Measurements from ENCODE around the gene ZNF526. TPM values are rescaled to one million over a fixed set of nuclear protein-coding genes. Genes with fewer than 3 reads are reported as not detected.

ZNF526 gene
- total RNA-seq, 2 experiments from 2014 or later = 18.0 to 18.5 TPM

DNA sequence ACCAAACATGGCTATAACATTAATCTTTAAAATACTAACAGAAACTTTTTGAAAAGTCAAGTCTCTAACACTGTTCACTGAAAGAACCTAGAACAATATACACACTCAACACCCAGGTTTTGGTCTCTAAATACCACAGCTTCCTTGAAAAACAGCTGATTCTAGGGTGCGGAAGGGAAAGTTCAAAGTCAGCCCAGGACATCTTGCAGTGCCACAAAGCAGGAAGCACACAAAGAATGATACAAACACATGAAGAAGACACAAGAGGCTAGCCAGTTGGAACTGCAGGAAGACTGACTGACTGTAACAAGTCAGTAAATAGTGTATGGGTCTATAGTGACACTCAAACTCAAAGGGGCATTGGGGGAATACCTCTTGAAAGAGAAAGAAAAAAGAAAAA, 7.2 kb upstream of the ZNF526 start:
- CTCF ChIA-PET = interaction anchor here (1.4 kb wide), 1 partner anchor 31 kb away, joined by 4 read pairs; no protein-coding TSS in a partner anchor

DNA sequence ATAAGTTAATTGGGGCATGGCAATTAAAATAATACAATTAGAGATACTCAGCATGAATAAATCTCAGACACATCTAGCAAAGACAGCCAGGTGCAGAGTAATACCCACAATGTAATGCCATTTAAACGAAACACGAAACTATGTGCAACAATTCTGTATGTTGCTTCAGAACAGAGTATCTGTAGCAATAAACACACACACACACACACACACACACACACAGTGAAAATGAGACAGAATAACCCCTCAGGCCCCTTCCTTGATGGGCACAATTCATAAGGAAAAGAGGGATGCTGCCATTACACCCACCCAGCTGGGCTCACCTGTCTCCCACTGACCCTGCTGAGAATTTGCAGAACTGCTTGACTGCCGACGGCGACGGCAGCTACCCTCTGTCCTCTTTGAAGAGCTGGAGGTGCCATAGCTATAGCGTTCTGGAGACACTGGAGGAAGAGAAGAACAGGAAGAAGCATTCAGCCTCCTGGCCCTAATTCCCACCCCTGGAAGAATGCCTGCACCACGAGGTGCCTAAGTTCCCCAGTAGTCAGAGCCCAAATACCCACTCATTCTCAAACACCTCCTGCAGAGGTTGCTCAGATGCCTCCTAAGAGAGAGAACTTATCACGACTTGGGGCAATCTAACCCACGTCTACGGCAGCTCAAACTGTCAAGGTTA, 5.2 kb upstream of the ZNF526 start:
- Mint-ChIP-seq H3K4me3 (peak overlapping the region; percentile 94), H3K36me3 (ENCODE audit: low read depth) (peaks cover 39% of the 10 kb centered on the region), H3K27me3 (no peaks in the 10 kb centered on the region), H3K4me1 (peaks cover 68% of the 10 kb centered on the region), H3K27ac (peak overlapping the region; percentile 63), H3K9me3 (no peaks in the 10 kb centered on the region)
- ChIA-PET POLR2A (interaction anchor here (0.7 kb wide), 1 partner anchor 67 kb away, joined by 3 read pairs; no protein-coding TSS in a partner anchor), CTCF (interaction anchor here (0.6 to 2.9 kb wide), 6 partner anchors 9 to 28 kb away, joined by 3 to 20 read pairs (median 4); partner anchors contain the start of gene GSK3A)
- no peak for DNase-seq

More for the DNA sequence above, 7.2 kb upstream of the ZNF526 start:
- POLR2A ChIA-PET = no interaction called here
- no peak for DNase-seq
- H3K9me3 Mint-ChIP-seq = no peaks in the 10 kb centered on the region
- peak overlapping the region; percentile 30 for H3K4me3 Mint-ChIP-seq
- H3K36me3 Mint-ChIP-seq (ENCODE audit: low read depth) = peaks cover 57% of the 10 kb centered on the region
- H3K27ac Mint-ChIP-seq = peak overlapping the region; percentile 77
- H3K4me1 Mint-ChIP-seq = peaks cover 64% of the 10 kb centered on the region
- H3K27me3 Mint-ChIP-seq = no peaks in the 10 kb centered on the region

DNA sequence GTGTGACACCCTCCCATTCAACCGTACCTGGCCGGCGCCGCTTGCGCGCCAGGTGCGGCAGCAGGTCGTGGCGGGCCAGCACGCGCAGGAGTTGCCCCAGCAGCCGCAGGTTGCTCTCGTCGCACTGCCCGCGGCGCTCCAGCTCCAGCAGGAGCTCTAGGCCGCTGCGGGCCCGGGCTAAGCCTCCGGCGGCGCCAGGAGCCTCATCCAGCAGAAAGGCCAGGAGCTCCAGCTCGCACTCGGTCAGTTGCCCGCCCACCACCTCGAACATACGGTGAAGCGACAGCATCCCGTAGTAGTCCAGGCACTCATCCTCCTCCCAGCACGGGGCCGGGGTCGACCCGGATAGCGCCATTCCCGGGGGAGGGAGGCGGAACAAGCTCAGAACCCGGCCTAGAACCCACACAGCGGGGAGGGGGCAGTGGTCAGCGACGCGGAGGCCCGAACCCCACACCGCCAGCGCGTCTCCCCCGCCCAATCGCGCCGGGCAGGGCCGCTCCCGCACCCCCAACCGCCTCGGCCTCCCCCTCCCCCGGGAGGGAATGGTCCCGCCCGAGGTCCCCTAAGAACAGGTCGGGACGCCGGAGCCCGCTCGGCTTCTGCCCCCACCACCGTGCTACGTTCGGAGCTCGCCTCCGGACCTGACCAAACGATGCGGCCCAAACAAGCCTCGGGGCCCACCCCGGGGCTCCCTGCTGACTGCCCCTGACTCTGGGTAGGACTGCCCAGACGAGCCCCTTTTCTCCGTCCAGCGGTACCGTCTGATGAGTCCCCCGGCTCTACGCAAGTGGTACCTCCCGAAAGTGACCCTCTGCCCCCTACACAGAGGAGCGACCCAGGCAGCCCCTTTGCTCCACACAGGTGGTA, 3.2 kb upstream of the ZNF526 start:
- CTCF ChIA-PET = interaction anchor here (1.0 to 2.9 kb wide), 3 partner anchors 15 to 24 kb away, joined by 3 to 20 read pairs (median 7); no protein-coding TSS in a partner anchor
- H3K27ac Mint-ChIP-seq = peak overlapping the region; percentile 95
- peak overlapping the region; percentile 94 for H3K4me3 Mint-ChIP-seq
- no peaks in the 10 kb centered on the region for H3K27me3 Mint-ChIP-seq
- peak; percentile 34 for DNase-seq
- H3K9me3 Mint-ChIP-seq = no peaks in the 10 kb centered on the region
- H3K36me3 Mint-ChIP-seq (ENCODE audit: low read depth) = peaks cover 39% of the 10 kb centered on the region
- POLR2A ChIA-PET = interaction anchor here (0.8 to 1.3 kb wide), 2 partner anchors 9 to 18 kb away, joined by 3 to 4 read pairs; no protein-coding TSS in a partner anchor
- peaks cover 75% of the 10 kb centered on the region for H3K4me1 Mint-ChIP-seq

DNA sequence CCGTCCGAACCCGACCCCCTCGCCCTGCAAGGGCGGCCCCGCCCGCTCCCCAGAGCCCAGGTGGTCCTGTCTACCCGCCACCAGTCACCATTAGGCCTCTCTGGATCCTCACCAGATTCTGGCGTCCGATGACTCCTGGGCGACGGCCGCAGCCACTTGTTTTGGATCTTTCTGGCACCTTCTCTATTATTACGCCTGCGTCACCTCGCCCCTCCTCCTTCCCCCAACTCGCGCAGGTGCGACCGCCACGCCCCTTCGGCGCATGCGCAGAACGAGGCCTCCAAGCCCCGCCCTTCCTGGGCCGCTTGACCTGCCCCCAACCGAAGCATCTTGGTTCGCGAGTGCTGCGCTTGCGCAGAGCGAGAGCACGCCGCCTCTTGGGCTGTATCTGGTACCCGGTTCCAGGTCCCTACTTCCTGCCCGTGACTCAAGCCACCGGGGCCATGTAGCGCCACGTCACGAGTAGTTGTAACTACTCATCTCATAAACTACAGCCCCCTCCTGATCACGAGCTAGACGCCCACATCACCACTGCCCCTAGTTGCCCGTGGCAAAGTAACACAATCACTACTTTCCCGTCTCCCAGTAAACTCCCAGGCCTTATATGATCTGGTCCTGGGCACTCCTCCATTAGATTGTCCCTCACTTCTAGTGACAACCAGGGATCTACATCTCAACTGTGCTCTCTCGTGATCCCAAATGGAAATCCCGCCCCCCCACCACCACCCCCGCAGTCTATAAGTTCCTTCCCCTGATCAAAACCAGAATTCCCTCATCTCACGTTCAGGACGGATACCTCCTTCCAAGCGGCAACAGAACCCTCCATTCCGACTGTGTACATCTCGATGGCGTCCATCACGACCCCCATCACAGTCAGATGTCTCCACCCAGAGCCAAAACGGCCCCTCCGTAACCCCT, 2.3 kb upstream of the ZNF526 start, which contains the start of gene DEDD2:
Gene DEDD2, minus strand, starts transcription at position 158 of the 918 bp plus-strand sequence. CDS start 670 bp downstream, outside the sequence.
- Mint-ChIP-seq H3K36me3 (ENCODE audit: low read depth) (peaks cover 42% of the 10 kb centered on the region), H3K4me1 (peaks cover 79% of the 10 kb centered on the region), H3K27me3 (no peaks in the 10 kb centered on the region), H3K4me3 (peak within 1 kb of the TSS; percentile 94), H3K27ac (peak within 1 kb of the TSS; percentile 95), H3K9me3 (no peaks in the 10 kb centered on the region)
- CTCF ChIA-PET = interaction anchor here (1.0 to 2.9 kb wide), 3 partner anchors 15 to 25 kb away, joined by 3 to 20 read pairs (median 7); no protein-coding TSS in a partner anchor
- DNase-seq = peak; percentile 99
- POLR2A ChIA-PET = no interaction called here

DNA sequence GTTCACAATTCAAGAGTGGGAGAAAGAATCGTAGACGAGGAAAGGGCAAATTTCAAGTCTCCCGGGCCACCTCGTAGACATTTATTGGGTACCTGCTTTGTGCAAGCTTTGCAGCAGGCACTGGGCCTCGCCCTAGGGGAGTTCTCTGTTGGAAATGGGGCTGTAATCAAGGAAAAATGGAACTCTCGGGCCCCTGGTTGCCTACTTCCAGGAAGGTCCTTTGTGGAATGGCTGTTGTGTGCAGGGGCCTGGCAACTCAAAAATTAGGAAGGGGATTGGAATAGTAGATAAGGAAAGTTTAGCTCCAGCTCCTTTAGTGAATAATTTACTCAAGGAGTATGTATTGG, 612 bp downstream of the ZNF526 start:
- ChIA-PET POLR2A (no interaction called here), CTCF (no interaction called here)
- H3K4me1 Mint-ChIP-seq = peaks cover 56% of the 10 kb centered on the region
- H3K27me3 Mint-ChIP-seq = no peaks in the 10 kb centered on the region
- no peak for DNase-seq
- H3K36me3 Mint-ChIP-seq (ENCODE audit: low read depth) = peaks cover 31% of the 10 kb centered on the region
- no peaks in the 10 kb centered on the region for H3K9me3 Mint-ChIP-seq
- H3K27ac Mint-ChIP-seq = peak overlapping the region; percentile 92
- peak overlapping the region; percentile 94 for H3K4me3 Mint-ChIP-seq

DNA sequence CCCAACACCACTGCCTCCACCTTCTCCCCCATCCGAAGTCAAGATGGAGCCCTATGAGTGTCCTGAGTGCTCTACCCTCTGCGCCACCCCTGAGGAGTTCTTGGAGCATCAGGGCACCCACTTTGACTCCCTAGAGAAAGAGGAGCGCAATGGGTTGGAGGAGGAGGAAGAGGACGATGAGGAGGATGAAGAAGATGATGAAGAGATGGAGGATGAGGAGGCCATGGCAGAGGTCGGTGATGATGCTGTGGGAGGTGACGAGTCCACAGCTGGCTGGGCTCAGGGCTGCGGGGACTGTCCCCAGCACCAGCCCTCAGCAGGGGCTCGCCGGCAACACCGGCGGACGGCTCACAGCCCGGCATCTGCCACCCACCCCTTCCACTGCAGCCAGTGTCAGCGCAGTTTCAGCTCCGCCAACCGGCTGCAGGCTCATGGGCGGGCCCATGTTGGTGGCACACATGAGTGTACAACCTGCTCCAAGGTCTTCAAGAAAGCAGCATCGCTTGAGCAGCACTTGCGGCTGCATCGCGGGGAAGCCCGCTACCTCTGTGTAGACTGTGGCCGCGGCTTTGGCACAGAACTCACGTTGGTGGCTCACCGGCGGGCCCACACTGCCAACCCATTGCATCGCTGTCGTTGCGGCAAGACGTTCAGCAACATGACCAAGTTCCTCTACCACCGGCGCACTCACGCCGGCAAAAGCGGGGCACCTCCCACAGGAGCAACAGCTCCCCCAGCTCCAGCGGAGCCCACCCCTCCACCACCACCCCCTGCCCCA, 5.0 kb downstream of the ZNF526 start:
- no peak for DNase-seq
- no peaks in the 10 kb centered on the region for H3K27me3 Mint-ChIP-seq
- CTCF ChIA-PET = interaction anchor here (1.2 to 1.4 kb wide), 2 partner anchors 11 to 55 kb away, joined by 3 to 4 read pairs; no protein-coding TSS in a partner anchor
- H3K4me1 Mint-ChIP-seq = peaks cover 45% of the 10 kb centered on the region
- H3K4me3 Mint-ChIP-seq = no peak overlapping the region
- H3K27ac Mint-ChIP-seq = no peak overlapping the region
- POLR2A ChIA-PET = no interaction called here
- H3K36me3 Mint-ChIP-seq (ENCODE audit: low read depth) = peaks cover 43% of the 10 kb centered on the region
- H3K9me3 Mint-ChIP-seq = no peaks in the 10 kb centered on the region

DNA sequence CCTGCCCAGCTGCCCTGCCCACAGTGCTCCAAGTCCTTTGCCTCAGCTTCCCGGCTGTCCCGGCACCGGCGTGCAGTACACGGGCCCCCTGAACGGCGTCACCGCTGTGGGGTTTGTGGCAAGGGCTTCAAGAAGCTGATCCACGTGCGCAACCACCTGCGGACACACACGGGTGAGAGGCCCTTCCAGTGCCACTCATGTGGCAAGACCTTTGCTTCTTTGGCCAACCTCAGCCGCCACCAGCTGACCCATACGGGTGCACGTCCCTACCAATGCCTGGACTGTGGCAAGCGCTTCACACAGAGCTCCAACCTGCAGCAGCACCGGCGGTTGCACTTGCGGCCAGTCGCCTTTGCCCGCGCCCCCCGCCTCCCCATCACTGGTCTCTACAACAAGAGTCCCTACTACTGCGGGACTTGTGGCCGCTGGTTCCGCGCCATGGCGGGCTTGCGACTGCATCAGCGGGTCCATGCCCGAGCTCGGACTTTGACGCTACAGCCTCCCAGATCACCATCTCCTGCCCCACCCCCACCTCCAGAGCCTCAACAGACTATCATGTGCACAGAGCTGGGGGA, 5.7 kb downstream of the ZNF526 start:
- ChIA-PET CTCF (interaction anchor here (1.0 to 1.4 kb wide), 3 partner anchors 10 to 54 kb away, joined by 3 to 4 read pairs (median 3); no protein-coding TSS in a partner anchor), POLR2A (no interaction called here)
- peaks cover 41% of the 10 kb centered on the region for H3K4me1 Mint-ChIP-seq
- no peak overlapping the region for H3K27ac Mint-ChIP-seq
- H3K27me3 Mint-ChIP-seq = no peaks in the 10 kb centered on the region
- no peak overlapping the region for H3K4me3 Mint-ChIP-seq
- no peak for DNase-seq
- peaks cover 44% of the 10 kb centered on the region for H3K36me3 Mint-ChIP-seq (ENCODE audit: low read depth)
- H3K9me3 Mint-ChIP-seq = no peaks in the 10 kb centered on the region

DNA sequence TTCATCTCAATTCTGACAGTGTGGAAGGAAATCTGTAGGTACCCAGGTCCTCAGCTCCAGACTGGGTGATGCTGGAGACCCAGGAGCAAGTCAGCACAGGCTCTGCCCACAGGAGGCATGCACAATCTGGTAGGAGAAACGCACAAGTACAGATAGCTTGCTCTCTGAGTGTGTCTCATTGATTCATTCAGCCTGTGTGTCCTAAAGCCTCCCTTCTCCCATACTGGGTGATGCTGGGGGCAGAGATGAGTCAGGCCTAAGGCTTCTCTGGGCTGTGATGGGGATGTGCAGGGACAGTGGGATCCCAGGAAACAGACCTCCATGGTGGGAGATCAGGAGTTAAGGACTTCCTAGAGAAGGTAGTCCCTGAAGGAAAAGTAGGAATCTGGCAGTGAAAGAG, 6.8 kb downstream of the ZNF526 start:
- POLR2A ChIA-PET = no interaction called here

DNA sequence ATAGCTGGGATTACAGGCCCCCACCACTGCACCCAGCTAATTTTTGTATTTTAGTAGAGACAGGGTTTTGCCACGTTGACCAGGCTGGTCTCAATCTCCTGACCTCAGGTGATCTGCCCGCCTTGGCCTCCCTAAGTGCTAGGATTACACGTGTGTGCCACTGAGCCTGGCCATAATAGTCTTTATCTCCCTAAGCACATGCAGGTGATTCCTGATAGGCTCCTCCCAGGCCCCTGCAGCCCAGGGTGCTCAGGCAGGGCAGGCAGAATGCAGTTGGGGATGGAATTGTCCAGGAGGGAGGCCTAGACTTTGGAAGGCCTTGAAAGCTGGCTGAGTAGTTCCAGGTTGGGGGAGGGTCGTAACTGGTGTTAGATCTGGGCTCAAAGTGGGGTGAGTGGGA, 8.5 kb downstream of the ZNF526 start:
- Mint-ChIP-seq H3K27ac (no peak overlapping the region), H3K36me3 (ENCODE audit: low read depth) (peaks cover 60% of the 10 kb centered on the region), H3K4me1 (peaks cover 31% of the 10 kb centered on the region), H3K4me3 (no peak overlapping the region), H3K27me3 (no peaks in the 10 kb centered on the region), H3K9me3 (no peaks in the 10 kb centered on the region)
- POLR2A ChIA-PET = interaction anchor here (0.6 kb wide), 2 partner anchors 158 to 1055 kb away, joined by 3 to 6 read pairs; no protein-coding TSS in a partner anchor
- DNase-seq = no peak
- CTCF ChIA-PET = interaction anchor here (0.6 to 4.0 kb wide), 2 partner anchors 15 to 172 kb away, joined by 4 to 12 read pairs; partner anchors contain the start of gene GSK3A

More for the DNA sequence above, 6.8 kb downstream of the ZNF526 start:
- Mint-ChIP-seq H3K4me3 (no peak overlapping the region), H3K27me3 (no peaks in the 10 kb centered on the region), H3K36me3 (ENCODE audit: low read depth) (peaks cover 52% of the 10 kb centered on the region), H3K9me3 (no peaks in the 10 kb centered on the region), H3K4me1 (peaks cover 41% of the 10 kb centered on the region), H3K27ac (peak overlapping the region; percentile 76)
- CTCF ChIA-PET = interaction anchor here (0.5 to 4.0 kb wide), 3 partner anchors 17 to 37 kb away, joined by 3 to 12 read pairs (median 3); partner anchors contain the start of gene GSK3A
- no peak for DNase-seq

DNA sequence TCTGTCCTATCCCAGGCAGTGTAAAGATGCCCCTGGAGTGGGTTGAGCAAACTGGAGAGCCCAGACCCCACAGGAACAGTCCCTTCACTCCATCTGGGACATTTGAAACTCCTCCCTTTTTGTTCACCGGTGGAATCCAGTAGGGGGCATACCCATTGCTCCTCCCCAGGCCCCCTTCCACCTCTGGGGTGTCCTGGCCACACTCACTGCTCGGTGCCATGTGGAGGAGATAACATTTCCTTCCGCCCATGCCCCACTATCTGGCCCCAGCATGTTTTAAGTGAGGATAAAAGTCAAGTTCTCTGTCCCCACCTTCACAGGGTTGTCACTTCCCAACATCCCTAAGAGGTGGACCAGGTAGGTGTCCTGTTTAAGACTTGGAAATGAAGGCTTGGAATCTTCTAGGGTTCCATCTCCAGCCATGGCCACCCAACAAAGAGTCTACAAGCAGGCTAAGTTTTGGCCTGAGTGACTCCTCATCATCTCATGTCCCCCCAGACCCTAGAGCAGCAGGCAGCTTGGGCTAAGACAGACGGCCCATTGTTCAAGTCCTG, 9.3 kb downstream of the ZNF526 start:
- ChIA-PET CTCF (interaction anchor here (4.0 kb wide), 1 partner anchor 15 kb away, joined by 12 read pairs; the partner anchor contains the start of gene GSK3A), POLR2A (no interaction called here)
- no peak for DNase-seq
- Mint-ChIP-seq H3K36me3 (ENCODE audit: low read depth) (peaks cover 61% of the 10 kb centered on the region), H3K4me3 (no peak overlapping the region), H3K4me1 (peaks cover 28% of the 10 kb centered on the region), H3K27ac (peak overlapping the region; percentile 85), H3K9me3 (no peaks in the 10 kb centered on the region), H3K27me3 (no peaks in the 10 kb centered on the region)

DNA sequence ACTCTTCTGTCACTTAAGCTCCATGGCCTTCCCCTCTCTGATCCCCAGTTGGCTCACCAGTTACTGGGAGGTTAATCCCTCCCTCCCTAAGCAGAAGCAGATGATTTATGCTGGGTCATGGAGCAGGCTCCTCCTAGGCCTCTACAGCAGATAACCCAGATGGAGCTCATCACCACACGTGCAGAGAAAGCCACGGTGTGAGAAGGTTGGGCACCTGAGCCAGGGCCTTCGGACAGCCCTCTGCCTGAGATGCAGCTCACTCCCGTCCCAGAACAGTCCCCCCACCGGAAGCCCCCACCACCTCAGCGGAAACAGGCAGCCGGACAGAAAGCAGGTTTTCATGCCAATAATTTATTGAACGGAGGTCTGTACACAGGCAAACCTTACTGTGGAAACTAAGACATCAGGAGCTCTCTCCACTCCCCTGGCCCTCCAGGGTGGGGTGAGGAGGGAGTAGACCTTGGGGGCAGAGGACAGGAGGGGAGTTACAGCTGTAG, 9.8 kb downstream of the ZNF526 start:
- no peak overlapping the region for H3K4me3 Mint-ChIP-seq
- peak overlapping the region; percentile 85 for H3K27ac Mint-ChIP-seq
- no peaks in the 10 kb centered on the region for H3K27me3 Mint-ChIP-seq
- ChIA-PET CTCF (interaction anchor here (4.0 kb wide), 1 partner anchor 14 kb away, joined by 12 read pairs; the partner anchor contains the start of gene GSK3A), POLR2A (no interaction called here)
- no peak for DNase-seq
- H3K9me3 Mint-ChIP-seq = no peaks in the 10 kb centered on the region
- peaks cover 57% of the 10 kb centered on the region for H3K36me3 Mint-ChIP-seq (ENCODE audit: low read depth)
- peaks cover 28% of the 10 kb centered on the region for H3K4me1 Mint-ChIP-seq

All from activated CD4-positive, alpha-beta T cell treated with anti-CD3 and anti-CD28 coated beads, Interleukin-2, amount 10 ng/mL, durations not matched to agents 7 days and 5 days (primary cell).